B cell (primary cell): ENCODE measurements around the gene TSPO2. TPM values are rescaled to one million over a fixed set of nuclear protein-coding genes. Genes with fewer than 3 reads are reported as not detected.

ENCODE experiments used
- ATAC-seq: fragments of 200-7000 bp; cut with Tn5 transposase; one replicate; pipeline ENCODE4 v1.10.0; 2021; ENCODE audit warnings: low read depth, mild to moderate bottlenecking, moderate number of reproducible peaks, moderate library complexity
- CTCF ChIA-PET: fragments of 350-600 bp; sonication (Branson Sonifier 250); formaldehyde crosslinking; loops from one replicate; lab custom pipeline; 2021; ENCODE audit warnings: antibody characterized with exemption, inconsistent platforms; lab: Charles Lee
- POLR2A ChIA-PET: fragments of 350-600 bp; sonication (Branson Sonifier 250); formaldehyde crosslinking; loops from one replicate; lab custom pipeline; 2021; ENCODE audit warnings: antibody characterized with exemption; lab: Charles Lee
- DNase-seq: peaks from one replicate; pipeline ENCODE4 v3.0.0; 2013
- H2AFZ ChIP-seq: 2 replicates; pipeline ENCODE4 v1.6.1; 2012; ENCODE audit warnings: mild to moderate bottlenecking, low read depth, low read length; ENCODE audit not compliant: insufficient read depth, poor library complexity, severe bottlenecking
- H3K27ac ChIP-seq, 2 donors: 1 replicate in 1 of 2; 2 replicates in 1 of 2; pipeline ENCODE4 v1.5.1; 2012 to 2013; ENCODE audit warnings: low read length in 2 of 2, mild to moderate bottlenecking in 2 of 2, moderate library complexity in 1 of 2
- H3K27me3 ChIP-seq, 4 experiments: fragments of 200-600 bp in 1 of 4; sonication (generic) in 1 of 4; replicated peaks in 1 of 4; 1 replicate in 2 of 4; 2 replicates in 2 of 4; pipeline versions ENCODE4 v1.6.1 to v1.7.0; 2013 to 2016; ENCODE audit warnings: low read length in 3 of 4, mild to moderate bottlenecking in 2 of 4, mixed read lengths in 1 of 4, moderate library complexity in 1 of 4; ENCODE audit not compliant: insufficient read depth in 4 of 4, control insufficient read depth in 3 of 4; ENCODE audit errors: control extremely low read depth in 1 of 4
- H3K36me3 ChIP-seq, 2 experiments: replicated peaks in 1 of 2; 1 replicate in 1 of 2; 2 replicates in 1 of 2; pipeline versions ENCODE4 v1.6.1 to v1.7.1; 2013; ENCODE audit warnings: low read length in 1 of 2; ENCODE audit not compliant: insufficient read depth in 2 of 2, control insufficient read depth in 1 of 2; ENCODE audit errors: control extremely low read depth in 1 of 2, extremely low read depth in 1 of 2
- H3K4me1 ChIP-seq, 2 donors: fragments of 200-600 bp in 1 of 2; sonication (generic) in 1 of 2; 1 replicate in 1 of 2; 2 replicates in 1 of 2; pipeline versions ENCODE4 v1.5.1 to v1.6.1; 2013 to 2017; ENCODE audit warnings: low read length in 2 of 2; ENCODE audit not compliant: control insufficient read depth in 2 of 2, insufficient read depth in 2 of 2
- H3K4me2 ChIP-seq: replicated peaks from 2 replicates; pipeline ENCODE3; 2012; ENCODE audit warnings: mild to moderate bottlenecking, low read depth, low read length; ENCODE audit not compliant: poor library complexity, severe bottlenecking
- H3K4me3 ChIP-seq, 5 experiments: fragments of 200-600 bp in 1 of 5; sonication (generic) in 1 of 5; 1 replicate in 3 of 5; 2 replicates in 2 of 5; pipeline versions ENCODE4 v1.5.1 to v1.7.0; 2011 to 2016; ENCODE audit warnings: low read length in 4 of 5, mild to moderate bottlenecking in 4 of 5, low read depth in 2 of 5, control low read depth in 1 of 5, moderate library complexity in 1 of 5; ENCODE audit not compliant: insufficient read depth in 1 of 5; ENCODE audit errors: control extremely low read depth in 1 of 5, extremely low read depth in 1 of 5
- H3K79me2 ChIP-seq: fragments of 200-600 bp; sonication (generic); one replicate; pipeline ENCODE4 v1.6.0; 2016; ENCODE audit warnings: low read length; ENCODE audit not compliant: control insufficient read depth, insufficient read depth
- H3K9ac ChIP-seq: fragments of 200-600 bp; sonication (generic); 2 replicates; pipeline ENCODE4 v1.6.1; 2017; ENCODE audit warnings: mild to moderate bottlenecking, low read length, moderate library complexity
- H3K9me3 ChIP-seq, 3 donors: one replicate each; pipeline versions ENCODE4 v1.6.1 to v1.7.1; 2013; ENCODE audit warnings: low read length in 2 of 3; ENCODE audit not compliant: control insufficient read depth in 2 of 3, insufficient read depth in 1 of 3; ENCODE audit errors: control extremely low read depth in 1 of 3
- H4K20me1 ChIP-seq: 2 replicates; pipeline ENCODE4 v1.6.0; 2012; ENCODE audit warnings: mild to moderate bottlenecking, low read length; ENCODE audit not compliant: insufficient read depth, control insufficient read depth, poor library complexity, severe bottlenecking
- H3K27ac Mint-ChIP-seq: one replicate; pipeline ENCODE4 v1.8.0; 2021; ENCODE audit warnings: mixed read lengths
- H3K27me3 Mint-ChIP-seq: one replicate; pipeline ENCODE4 v1.8.0; 2021; ENCODE audit warnings: mixed read lengths
- H3K4me1 Mint-ChIP-seq: one replicate; pipeline ENCODE4 v1.8.0; 2021; ENCODE audit warnings: mixed read lengths
- H3K4me3 Mint-ChIP-seq: one replicate; pipeline ENCODE4 v1.8.0; 2021; ENCODE audit warnings: mixed read lengths
- H3K9me3 Mint-ChIP-seq: one replicate; pipeline ENCODE4 v1.8.0; 2022; ENCODE audit warnings: mixed read lengths; ENCODE audit not compliant: insufficient read depth
- EZH2 ChIP-seq: IDR thresholded peaks from 2 replicates; pipeline ENCODE4 v1.6.1; 2012; ENCODE audit warnings: borderline replicate concordance, low read depth, mild to moderate bottlenecking, moderate library complexity, low read length; ENCODE audit not compliant: insufficient read depth, poor library complexity, severe bottlenecking
- WGBS: methylation state at CpG from one replicate; pipeline ENCODE4 v1.1.5; 2013; ENCODE audit warnings: missing lambda C conversion rate; ENCODE audit not compliant: insufficient coverage; 5-methylcytosine and 5-hydroxymethylcytosine counted together
- intact Hi-C: fragments of 100-400 bp; cut with micrococcal nuclease; formaldehyde crosslinking; loops from one replicate; pipeline ENCODE4 v1.10.0; 2022
- polyA plus RNA-seq: library from polyadenylated mRNA; depleted of rRNA; stranded (reverse); fragments of >200 nt; gene quantifications from 2 replicates; pipeline ENCODE4 v1.2.3, GENCODE V29; 2012
- total RNA-seq, 2 donors: library from RNA; stranded (reverse); fragments of 120-200 nt in 1 of 2; gene quantifications; 1 replicate in 1 of 2; 2 replicates in 1 of 2; pipeline versions ENCODE4 v1.2.3 to v1.2.4, GENCODE V29; 2013 to 2022
- TF ChIP-seq, protein P1 (sequence below): fragments of 200-600 bp; IDR thresholded peaks from one replicate; pipeline ENCODE4 v1.8.0; 2022; ENCODE audit warnings: antibody characterized with exemption, mild to moderate bottlenecking

The TSPO2 gene
- total and polyA plus RNA-seq, 2 donors (not counting 1 experiment from before 2014, with no cell fraction given), result not detected

DNA sequence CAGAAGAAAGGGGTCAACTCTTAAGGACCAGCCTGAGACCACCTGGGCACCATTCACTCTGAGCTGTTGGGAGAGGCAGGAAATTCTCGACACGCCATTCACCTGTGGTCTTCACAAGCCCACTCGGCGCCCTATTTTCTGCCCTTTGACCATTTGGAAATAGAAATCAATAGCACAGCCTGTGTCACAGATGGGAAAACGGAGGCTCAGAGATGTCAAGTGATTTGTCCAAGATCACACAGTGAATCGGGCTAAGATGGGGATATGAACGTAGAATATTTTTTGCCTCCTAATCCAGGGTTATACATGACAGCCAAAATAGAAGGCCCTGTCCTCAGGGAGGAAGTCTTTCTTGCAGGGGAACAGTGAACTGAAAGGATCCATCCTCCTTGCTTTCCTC lies 7.7 kb downstream of the TSPO2 start:
- Mint-ChIP-seq H3K27ac (no peak overlapping the region), H3K9me3 (no peaks in the 10 kb centered on the region), H3K4me3 (no peak overlapping the region), H3K27me3 (no peaks in the 10 kb centered on the region), H3K4me1 (peaks cover 21% of the 10 kb centered on the region)
- DNase-seq, result no peak
- Histone ChIP-seq H3K27me3 (no peaks in the 10 kb centered on the region), H4K20me1 (no peaks in the 10 kb centered on the region), H3K36me3 (peaks cover 0 to 2% of the 10 kb centered on the region in 2 experiments), H3K27ac (no peak overlapping the region), H3K9ac (no peak overlapping the region), H3K4me3 (no peak overlapping the region), H3K4me1 (peaks cover 16 to 20% of the 10 kb centered on the region in 2 donors), H3K79me2 (no peaks in the 10 kb centered on the region), H3K4me2 (no peak overlapping the region), H2AFZ (no peak overlapping the region), H3K9me3 (no peaks in the 10 kb centered on the region)
- TF ChIP-seq, protein P1, sequence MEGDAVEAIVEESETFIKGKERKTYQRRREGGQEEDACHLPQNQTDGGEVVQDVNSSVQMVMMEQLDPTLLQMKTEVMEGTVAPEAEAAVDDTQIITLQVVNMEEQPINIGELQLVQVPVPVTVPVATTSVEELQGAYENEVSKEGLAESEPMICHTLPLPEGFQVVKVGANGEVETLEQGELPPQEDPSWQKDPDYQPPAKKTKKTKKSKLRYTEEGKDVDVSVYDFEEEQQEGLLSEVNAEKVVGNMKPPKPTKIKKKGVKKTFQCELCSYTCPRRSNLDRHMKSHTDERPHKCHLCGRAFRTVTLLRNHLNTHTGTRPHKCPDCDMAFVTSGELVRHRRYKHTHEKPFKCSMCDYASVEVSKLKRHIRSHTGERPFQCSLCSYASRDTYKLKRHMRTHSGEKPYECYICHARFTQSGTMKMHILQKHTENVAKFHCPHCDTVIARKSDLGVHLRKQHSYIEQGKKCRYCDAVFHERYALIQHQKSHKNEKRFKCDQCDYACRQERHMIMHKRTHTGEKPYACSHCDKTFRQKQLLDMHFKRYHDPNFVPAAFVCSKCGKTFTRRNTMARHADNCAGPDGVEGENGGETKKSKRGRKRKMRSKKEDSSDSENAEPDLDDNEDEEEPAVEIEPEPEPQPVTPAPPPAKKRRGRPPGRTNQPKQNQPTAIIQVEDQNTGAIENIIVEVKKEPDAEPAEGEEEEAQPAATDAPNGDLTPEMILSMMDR, result no peak
- no peak for TF ChIP-seq EZH2
- ATAC-seq, result no peak
- intact Hi-C loops, result no loop called here
- 95% methylated on average over 5 of the region's 7 CpGs for WGBS
- ChIA-PET CTCF (interaction anchor here (1.6 kb wide), 1 partner anchor 10 kb away, joined by 7 read pairs; the partner anchor contains the start of gene UNC5CL), POLR2A (no interaction called here)

DNA sequence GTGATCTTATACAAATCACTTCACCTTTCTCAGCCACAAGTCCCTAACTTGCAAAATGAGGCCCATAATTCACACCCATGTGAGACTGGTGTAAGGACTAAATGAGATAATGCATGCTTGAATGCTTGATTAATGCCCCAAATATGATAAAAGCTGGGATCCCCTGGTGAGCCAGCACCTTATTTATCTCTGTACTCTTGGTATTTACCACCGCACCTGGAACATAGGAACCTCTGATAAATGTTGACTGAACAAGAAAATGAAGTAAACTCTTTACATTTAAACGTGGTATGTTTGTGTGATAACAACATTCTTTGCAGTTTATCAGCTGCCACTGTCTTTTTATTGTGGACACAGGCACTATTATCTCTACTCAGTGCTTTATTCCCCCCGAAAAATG lies 8.3 kb downstream of the TSPO2 start:
- Histone ChIP-seq H3K27ac (no peak overlapping the region), H3K36me3 (peaks cover 0 to 2% of the 10 kb centered on the region in 2 experiments), H4K20me1 (no peaks in the 10 kb centered on the region), H3K9me3 (no peaks in the 10 kb centered on the region), H3K79me2 (no peaks in the 10 kb centered on the region), H2AFZ (no peak overlapping the region), H3K4me1 (peaks cover 16 to 20% of the 10 kb centered on the region in 2 donors), H3K27me3 (no peaks in the 10 kb centered on the region), H3K9ac (no peak overlapping the region), H3K4me3 (no peak overlapping the region), H3K4me2 (no peak overlapping the region)
- DNase-seq, result no peak
- TF ChIP-seq, protein P1, result no peak
- TF ChIP-seq EZH2, result no peak
- no peak overlapping the region for H3K4me3 Mint-ChIP-seq
- intact Hi-C loops, result no loop called here
- WGBS, result 100% methylated on average over 1 of the region's 3 CpGs
- no peak overlapping the region for H3K27ac Mint-ChIP-seq
- no peak for ATAC-seq
- no peaks in the 10 kb centered on the region for H3K9me3 Mint-ChIP-seq
- CTCF ChIA-PET, result no interaction called here
- peaks cover 21% of the 10 kb centered on the region for H3K4me1 Mint-ChIP-seq
- POLR2A ChIA-PET, result no interaction called here
- no peaks in the 10 kb centered on the region for H3K27me3 Mint-ChIP-seq
